ENCODE measurements around the gene MMP1.
"Not testable (repeated sequence)": the region's sequence is repeated elsewhere in the genome, so short reads cannot be mapped to it uniquely, and the experiment has no call there.

Gene MMP1

DNA sequence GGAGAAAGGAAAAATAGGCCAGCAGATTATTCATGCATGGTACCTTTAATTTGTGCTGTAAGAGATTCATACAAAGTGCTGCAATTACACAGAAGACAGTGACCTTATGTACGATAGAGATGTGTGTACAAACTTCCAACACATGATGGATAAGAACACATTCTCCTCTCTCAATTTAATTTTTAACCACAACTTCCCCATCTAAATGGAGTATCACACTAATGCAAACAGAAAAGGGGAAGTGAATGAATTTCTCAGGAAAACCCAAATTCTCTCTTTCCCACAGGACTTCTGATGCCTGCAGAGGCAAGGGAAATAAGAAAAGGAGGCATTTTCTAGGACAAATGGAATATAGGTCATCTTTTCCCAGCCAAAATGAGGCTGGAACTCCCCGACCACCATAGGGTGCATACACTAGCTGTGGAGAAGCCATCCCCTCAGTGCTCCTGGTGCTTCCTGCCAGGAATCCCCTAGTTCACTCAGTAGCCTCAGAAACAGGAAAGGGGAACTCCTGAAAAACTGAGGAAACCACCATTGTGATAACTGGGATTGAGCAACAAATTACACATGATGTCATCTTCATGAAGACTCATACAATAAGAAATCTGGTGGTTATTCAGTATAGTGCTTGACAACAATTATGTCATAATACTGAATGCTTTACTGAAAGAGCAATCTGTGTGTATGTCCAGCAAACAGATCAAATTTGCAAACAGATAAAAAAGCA lies 40.0 kb downstream of the MMP1 start:
- DNase-seq, result no peak

DNA sequence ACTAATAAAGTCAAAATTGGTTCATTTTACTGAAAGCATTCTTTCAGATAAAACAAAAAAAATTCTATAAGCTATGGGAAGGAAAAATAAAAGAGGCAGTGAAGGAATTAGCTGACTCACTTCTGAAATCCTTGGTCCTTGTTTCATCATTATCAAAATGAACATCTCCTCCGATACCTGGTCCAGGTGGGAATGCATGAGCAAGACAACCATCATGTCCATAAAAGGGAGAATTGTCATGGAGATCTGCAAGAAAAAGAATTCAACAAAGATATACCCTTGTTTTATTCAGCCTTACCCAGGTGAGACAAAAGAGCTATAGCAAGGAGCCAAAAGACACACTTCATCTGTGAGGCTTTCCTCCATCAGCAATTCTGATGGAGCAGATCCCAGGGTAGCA lies 44.7 kb downstream of the MMP1 start:
- no peak for DNase-seq

DNA sequence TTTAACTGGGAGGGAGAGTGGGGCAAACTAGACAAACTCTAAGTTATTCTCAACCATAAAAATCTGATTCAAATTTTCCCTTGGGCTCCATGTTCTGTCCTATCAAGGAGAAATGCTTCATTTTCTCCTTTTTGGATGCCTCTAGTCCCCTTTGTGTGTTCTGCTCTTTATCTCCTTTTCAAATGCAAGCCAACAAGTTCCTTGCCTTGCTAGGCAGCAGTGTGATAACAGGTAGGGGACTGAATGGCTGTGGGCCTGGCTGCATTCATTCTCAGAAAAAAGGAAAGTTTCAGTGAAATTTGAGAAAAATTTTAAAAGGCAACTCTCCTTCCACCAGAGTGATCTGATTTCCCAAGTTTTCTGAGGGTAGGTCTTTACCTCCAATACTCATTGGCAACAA lies 46.3 kb downstream of the MMP1 start:
- no peak for DNase-seq

DNA sequence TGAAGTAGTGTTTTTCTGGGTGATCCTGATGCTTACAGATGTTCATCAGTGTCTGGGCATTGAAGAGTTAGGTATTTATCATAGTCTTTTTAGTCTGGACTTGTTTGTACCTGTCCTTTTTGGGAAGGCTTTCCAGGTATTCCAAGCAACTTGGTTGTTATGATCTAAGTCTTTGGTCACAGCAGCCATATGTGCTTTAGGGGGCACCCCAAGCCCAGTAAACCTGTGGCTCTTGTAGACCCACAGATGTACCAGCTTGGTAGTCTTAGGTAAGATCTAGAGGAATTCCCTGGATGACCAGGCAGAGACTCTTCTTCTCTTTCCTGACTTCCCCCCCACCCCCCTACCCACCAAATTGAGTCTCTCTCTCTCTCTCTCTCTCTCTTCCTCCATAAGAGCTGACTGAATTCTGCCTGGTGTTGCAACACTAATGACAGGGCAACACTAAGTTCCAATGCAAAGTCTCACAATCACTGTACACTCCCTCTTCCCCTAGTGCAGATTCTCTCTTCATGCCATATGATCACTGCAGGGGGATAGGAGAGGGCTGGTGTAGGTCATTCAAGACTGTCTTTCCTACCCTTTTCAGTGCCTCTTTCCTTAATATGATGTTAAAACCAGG lies 48.7 kb downstream of the MMP1 start:
- no peak for DNase-seq

DNA sequence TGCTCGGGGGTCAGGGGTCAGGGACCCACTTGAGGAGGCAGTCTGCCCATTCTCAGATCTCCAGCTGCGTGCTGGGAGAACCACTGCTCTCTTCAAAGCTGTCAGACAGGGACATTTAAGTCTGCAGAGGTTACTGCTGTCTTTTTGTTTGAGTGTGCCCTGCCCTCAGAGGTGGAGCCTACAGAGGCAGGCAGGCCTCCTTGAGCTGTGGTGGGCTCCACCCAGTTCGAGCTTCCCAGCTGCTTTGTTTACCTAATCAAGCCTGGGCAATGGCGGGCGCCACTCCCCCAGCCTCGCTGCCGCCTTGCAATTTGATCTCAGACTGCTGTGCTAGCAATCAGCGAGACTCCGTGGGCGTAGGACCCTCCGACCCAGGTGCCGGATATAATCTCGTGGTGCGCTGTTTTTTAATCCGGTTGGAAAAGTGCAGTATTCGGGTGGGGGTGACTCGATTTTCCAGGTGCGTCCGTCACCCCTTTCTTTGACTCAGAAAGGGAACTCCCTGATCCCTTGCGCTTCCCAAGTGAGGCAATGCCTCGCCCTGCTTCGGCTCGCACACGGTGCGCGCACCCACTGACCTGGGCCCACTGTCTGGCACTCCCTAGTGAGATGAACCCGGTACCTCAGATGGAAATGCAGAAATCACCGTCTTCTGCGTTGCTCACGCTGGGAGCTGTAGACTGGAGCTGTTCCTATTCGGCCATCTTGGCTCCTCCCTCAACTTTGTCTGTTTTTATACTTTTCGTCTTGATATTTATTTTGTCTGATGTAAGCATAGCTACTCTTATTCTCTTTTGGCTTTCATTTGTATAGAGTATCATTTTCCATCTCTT lies 51.0 kb downstream of the MMP1 start:
- DNase-seq, result not testable (repeated sequence)
